ENCODE measurements around the gene SRR. TPM values are rescaled to one million over a fixed set of nuclear protein-coding genes. Genes with fewer than 3 reads are reported as not detected.
"Not testable (repeated sequence)": the region's sequence is repeated elsewhere in the genome, so short reads cannot be mapped to it uniquely, and the experiment has no call there.

The SRR gene
- polyA plus RNA-seq, 6 donors from 2014 or later: 3.0 to 23.5 (median 8.5) TPM

- Mint-ChIP-seq H3K36me3 (peaks cover 5 to 10% of the 10 kb centered on the region in 2 donors), H3K27me3 (no peaks in the 10 kb centered on the region), H3K9me3 (no peaks in the 10 kb centered on the region), H3K4me1 (peaks cover 22 to 30% (median 24%) of the 10 kb centered on the region in 3 donors), H3K4me3 (peak overlapping the region; percentile 82 to 94 (median 92)), H3K27ac (peak overlapping the region; percentile 28 to 93 (median 87))
- ATAC-seq (ENCODE audit: low read depth in 2 of 2) (peak; percentile 1), DNase-seq (no peak)
These were observed 959 bp upstream of the SRR start for GRCh38 chr17:2302778-2303203.

- H3K4me1 Mint-ChIP-seq: peaks cover 21 to 30% (median 27%) of the 10 kb centered on the region in 3 donors
- no peak for DNase-seq
These were observed 1.2 kb downstream of the SRR start for GRCh38 chr17:2304931-2305330.

GRCh38 chr17:2309338-2310154, 5.8 kb downstream of the SRR start:
- Mint-ChIP-seq H3K27ac (no peak overlapping the region), H3K4me3 (peak overlapping the region in 3 of 8 donors; percentile 1 to 29 (median 6))
- no peak for ATAC-seq (ENCODE audit: low read depth in 2 of 2)

More at GRCh38 chr17:2304931-2305330, 1.2 kb downstream of the SRR start:
- Mint-ChIP-seq H3K27me3 (no peaks in the 10 kb centered on the region), H3K9me3 (no peaks in the 10 kb centered on the region), H3K36me3 (peaks cover 0 to 6% of the 10 kb centered on the region in 2 donors), H3K4me3 (peak overlapping the region; percentile 63 to 92 (median 78)), H3K27ac (peak overlapping the region in 2 of 6 donors; percentile 10 to 32)
- no peak for ATAC-seq (ENCODE audit: low read depth in 2 of 2)

GRCh38 chr17:2312736-2313135, 9.0 kb downstream of the SRR start:
- Mint-ChIP-seq H3K4me1 (peaks cover 0 to 5% (median 0%) of the 10 kb centered on the region in 3 donors), H3K36me3 (no peaks in the 10 kb centered on the region), H3K9me3 (no peaks in the 10 kb centered on the region), H3K27ac (no peak overlapping the region), H3K27me3 (no peaks in the 10 kb centered on the region), H3K4me3 (no peak overlapping the region)
- DNase-seq: no peak
- no peak for ATAC-seq (ENCODE audit: low read depth in 2 of 2)

More at GRCh38 chr17:2309338-2310154, 5.8 kb downstream of the SRR start:
- H3K36me3 Mint-ChIP-seq: no peaks in the 10 kb centered on the region
- H3K4me1 Mint-ChIP-seq: peaks cover 7 to 18% (median 13%) of the 10 kb centered on the region in 3 donors
- no peak for DNase-seq
- H3K9me3 Mint-ChIP-seq: no peaks in the 10 kb centered on the region
- H3K27me3 Mint-ChIP-seq: no peaks in the 10 kb centered on the region

- not testable (repeated sequence) for H3K36me3 Mint-ChIP-seq; H3K4me1 Mint-ChIP-seq; H3K4me3 Mint-ChIP-seq; ATAC-seq (ENCODE audit: low read depth in 2 of 2); H3K9me3 Mint-ChIP-seq; H3K27me3 Mint-ChIP-seq; DNase-seq; H3K27ac Mint-ChIP-seq
These were observed 13.1 kb downstream of the SRR start for GRCh38 chr17:2316916-2317205.

- no peaks in the 10 kb centered on the region for H3K4me1 Mint-ChIP-seq
- H3K4me3 Mint-ChIP-seq: no peak overlapping the region
- DNase-seq (no peak), ATAC-seq (ENCODE audit: low read depth in 2 of 2) (no peak)
- H3K9me3 Mint-ChIP-seq: no peaks in the 10 kb centered on the region
- H3K27ac Mint-ChIP-seq: no peak overlapping the region
- peaks cover 0 to 10% of the 10 kb centered on the region in 2 donors for H3K36me3 Mint-ChIP-seq
- H3K27me3 Mint-ChIP-seq: no peaks in the 10 kb centered on the region
These were observed 14.0 kb downstream of the SRR start for GRCh38 chr17:2317796-2318195.

- ATAC-seq (ENCODE audit: low read depth in 2 of 2): no peak
- H3K4me3 Mint-ChIP-seq: no peak overlapping the region
- no peaks in the 10 kb centered on the region for H3K27me3 Mint-ChIP-seq
- no peak for DNase-seq
- H3K36me3 Mint-ChIP-seq: peaks cover 1 to 10% of the 10 kb centered on the region in 2 donors
- H3K4me1 Mint-ChIP-seq: no peaks in the 10 kb centered on the region
- peak overlapping the region in 3 of 6 donors; percentile 26 to 75 (median 32) for H3K27ac Mint-ChIP-seq
- no peaks in the 10 kb centered on the region for H3K9me3 Mint-ChIP-seq
These were observed 15.3 kb downstream of the SRR start for GRCh38 chr17:2319051-2319450.

GRCh38 chr17:2321399-2321798, 17.6 kb downstream of the SRR start:
- H3K4me3 Mint-ChIP-seq: no peak overlapping the region
- no peaks in the 10 kb centered on the region for H3K27me3 Mint-ChIP-seq
- H3K36me3 Mint-ChIP-seq: peaks cover 10% of the 10 kb centered on the region in 2 donors
- no peaks in the 10 kb centered on the region for H3K4me1 Mint-ChIP-seq
- H3K27ac Mint-ChIP-seq: no peak overlapping the region
- no peaks in the 10 kb centered on the region for H3K9me3 Mint-ChIP-seq
- no peak for DNase-seq
- ATAC-seq (ENCODE audit: low read depth in 2 of 2): no peak

- no peak overlapping the region for H3K4me3 Mint-ChIP-seq
- peaks cover 10 to 13% of the 10 kb centered on the region in 2 donors for H3K36me3 Mint-ChIP-seq
- H3K27ac Mint-ChIP-seq: peak overlapping the region in 1 of 6 donors; percentile 63
- no peak for ATAC-seq (ENCODE audit: low read depth in 2 of 2)
- DNase-seq: no peak
- no peaks in the 10 kb centered on the region for H3K27me3 Mint-ChIP-seq
- no peaks in the 10 kb centered on the region for H3K9me3 Mint-ChIP-seq
- H3K4me1 Mint-ChIP-seq: no peaks in the 10 kb centered on the region
These were observed 20.0 kb downstream of the SRR start for GRCh38 chr17:2323629-2324314.

GRCh38 chr17:2331303-2331702, 27.6 kb downstream of the SRR start:
- no peaks in the 10 kb centered on the region for H3K27me3 Mint-ChIP-seq
- H3K36me3 Mint-ChIP-seq: peaks cover 10 to 17% of the 10 kb centered on the region in 2 donors
- H3K4me3 Mint-ChIP-seq: no peak overlapping the region
- no peaks in the 10 kb centered on the region for H3K9me3 Mint-ChIP-seq
- ATAC-seq (ENCODE audit: low read depth in 2 of 2): no peak
- DNase-seq: no peak
- peaks cover 16 to 22% (median 18%) of the 10 kb centered on the region in 3 donors for H3K4me1 Mint-ChIP-seq
- no peak overlapping the region for H3K27ac Mint-ChIP-seq

- DNase-seq: no peak
- H3K27me3 Mint-ChIP-seq: no peaks in the 10 kb centered on the region
- peaks cover 22 to 28% (median 23%) of the 10 kb centered on the region in 3 donors for H3K4me1 Mint-ChIP-seq
- H3K4me3 Mint-ChIP-seq: peak overlapping the region in 6 of 8 donors; percentile 98 to 99 (median 98)
- peak overlapping the region in 5 of 6 donors; percentile 92 to 97 (median 95) for H3K27ac Mint-ChIP-seq
- peaks cover 0 to 8% of the 10 kb centered on the region in 2 donors for H3K36me3 Mint-ChIP-seq
- H3K9me3 Mint-ChIP-seq: no peaks in the 10 kb centered on the region
- no peak for ATAC-seq (ENCODE audit: low read depth in 2 of 2)
These were observed 32.0 kb downstream of the SRR start for GRCh38 chr17:2335726-2336214.

- ATAC-seq (ENCODE audit: low read depth in 2 of 2): peak; percentile 77 to 81
- H3K9me3 Mint-ChIP-seq: no peaks in the 10 kb centered on the region
- H3K36me3 Mint-ChIP-seq: peaks cover 0 to 8% of the 10 kb centered on the region in 2 donors
- DNase-seq: peak; percentile 84
- peak within 1 kb of the TSS; percentile 80 to 97 (median 95) for H3K27ac Mint-ChIP-seq
- H3K4me3 Mint-ChIP-seq: peak within 1 kb of the TSS in 6 of 8 donors; percentile 98 to 99 (median 98)
- H3K4me1 Mint-ChIP-seq: peaks cover 22 to 28% (median 23%) of the 10 kb centered on the region in 3 donors
- no peaks in the 10 kb centered on the region for H3K27me3 Mint-ChIP-seq
These were observed 32.6 kb downstream of the SRR start, which contains the start of gene TSR1 for GRCh38 chr17:2336215-2336851. TSS of gene TSR1 (minus strand) at chr17:2336457. CDS start at chr17:2336427, 30 bp downstream.

Measured in naive B cell (primary cell).